Fibroblast of lung (primary cell): ENCODE data around the gene ANXA4.

Experiments
- CTCF ChIP-seq, 2 donors: IDR thresholded peaks in 1 of 2; conservative IDR thresholded peaks in 1 of 2; 1 replicate in 1 of 2; 2 replicates in 1 of 2; pipeline ENCODE4 v1.5.1; 2011 to 2012; ENCODE audit warnings: low read length in 2 of 2, control low read depth in 1 of 2, inconsistent platforms in 1 of 2, low read depth in 1 of 2, mild to moderate bottlenecking in 1 of 2
- EZH2 ChIP-seq: IDR thresholded peaks from 2 replicates; pipeline ENCODE4 v1.5.1; 2012; ENCODE audit warnings: low read length, control low read depth, mild to moderate bottlenecking; ENCODE audit errors: missing control alignments

GRCh38 chr2:69741229-69741574, 732 bp upstream of the ANXA4 start:
- TF ChIP-seq CTCF (conservative IDR thresholded peaks at IDR 0.05 in 1 of 2, IDR thresholded peaks at IDR 0.05 in 1 of 2; ENCODE audit: low read depth in 1 of 2, low read length in 2 of 2) (peak in 1 of 2 donors; percentile 34), EZH2 (no peak)
